PC-3 (cell line): ENCODE measurements around the gene CHIT1. TPM values are rescaled to one million over a fixed set of nuclear protein-coding genes. Genes with fewer than 3 reads are reported as not detected.

Experiments used
- ATAC-seq: fragments of 200-7000 bp; cut with Tn5 transposase; 2 replicates; pipeline ENCODE4 v1.9.1; 2020; ENCODE audit warnings: mild to moderate bottlenecking, moderate library complexity
- BruUV-seq: library from RNA; stranded (reverse); fragments of 400-500 nt; replicated peaks from 2 replicates; lab custom pipeline; 2021; lab: Mats Ljungman, UMichigan
- CTCF ChIA-PET: fragments of 300-600 bp; sonication (Branson Sonifier 250); formaldehyde crosslinking; loops from one replicate; lab custom pipeline; 2022; ENCODE audit warnings: antibody characterized with exemption; lab: Charles Lee
- POLR2A ChIA-PET: fragments of 300-600 bp; sonication (Branson Sonifier 250); formaldehyde crosslinking; loops from one replicate; lab custom pipeline; 2022; ENCODE audit warnings: antibody characterized with exemption; ENCODE audit not compliant: unreplicated experiment; lab: Charles Lee
- DNase-seq: peaks from one replicate; pipeline ENCODE4 v3.0.0-alpha.2; 2015
- H2AFZ ChIP-seq: fragments of 300-600 bp; sonication (generic); 2 replicates; pipeline ENCODE4 v1.6.0; 2016; ENCODE audit warnings: antibody characterized with exemption, low read length
- H3F3A ChIP-seq: fragments of 300-600 bp; sonication (generic); one replicate; pipeline ENCODE4 v1.6.0; 2017; ENCODE audit warnings: antibody characterized with exemption, low read length, control low read depth, mild to moderate bottlenecking; ENCODE audit not compliant: unreplicated experiment
- H3K27ac ChIP-seq: fragments of 300-600 bp; sonication (generic); 2 replicates; pipeline ENCODE4 v1.5.1; 2016; ENCODE audit warnings: mild to moderate bottlenecking, low read length
- H3K27me3 ChIP-seq: fragments of 300-600 bp; sonication (generic); 2 replicates; pipeline ENCODE4 v1.6.1; 2016; ENCODE audit warnings: low read length, mixed read lengths
- H3K36me3 ChIP-seq: fragments of 300-600 bp; sonication (generic); 2 replicates; pipeline ENCODE4 v1.6.1; 2016; ENCODE audit warnings: low read depth, mixed run types, low read length, mixed read lengths
- H3K4me1 ChIP-seq: fragments of 300-600 bp; sonication (generic); 2 replicates; pipeline ENCODE4 v1.5.1; 2016; ENCODE audit warnings: low read length; ENCODE audit not compliant: insufficient read depth
- H3K4me2 ChIP-seq: fragments of 300-600 bp; sonication (generic); 2 replicates; pipeline ENCODE4 v1.6.0; 2016; ENCODE audit warnings: low read length
- H3K4me3 ChIP-seq: fragments of 300-600 bp; sonication (generic); 2 replicates; pipeline ENCODE4 v1.5.1; 2016; ENCODE audit warnings: mild to moderate bottlenecking, low read length, mixed read lengths
- H3K79me2 ChIP-seq: fragments of 300-600 bp; sonication (generic); 2 replicates; pipeline ENCODE4 v1.6.1; 2017; ENCODE audit warnings: low read length, mixed read lengths
- H3K9ac ChIP-seq: fragments of 300-600 bp; sonication (generic); 2 replicates; pipeline ENCODE4 v1.6.0; 2016; ENCODE audit warnings: mild to moderate bottlenecking, low read length
- H3K9me2 ChIP-seq: fragments of 300-600 bp; sonication (generic); replicated peaks from 2 replicates; pipeline ENCODE4 v1.6.1; 2016; ENCODE audit warnings: mixed run types, low read length, mixed read lengths
- H3K9me3 ChIP-seq: fragments of 300-600 bp; sonication (generic); 2 replicates; pipeline ENCODE4 v1.6.1; 2016; ENCODE audit warnings: low read length, mixed read lengths
- H4K20me1 ChIP-seq: fragments of 300-600 bp; sonication (generic); 2 replicates; pipeline ENCODE4 v1.6.1; 2016; ENCODE audit warnings: low read length, mixed read lengths
- EZH2 ChIP-seq: fragments of 300-600 bp; sonication (generic); IDR thresholded peaks from one replicate; pipeline ENCODE4 v1.6.1; 2017; ENCODE audit warnings: antibody characterized with exemption, mild to moderate bottlenecking, low read length; ENCODE audit not compliant: unreplicated experiment
- EZH2phosphoT487 ChIP-seq: fragments of 300-600 bp; sonication (generic); IDR thresholded peaks from 2 replicates; pipeline ENCODE4 v1.6.1; 2018; ENCODE audit warnings: mild to moderate bottlenecking, antibody characterized with exemption, low read length, borderline replicate concordance
- intact Hi-C: fragments of 100-400 bp; cut with micrococcal nuclease; formaldehyde crosslinking; loops from 2 replicates; pipeline ENCODE4 v1.9.0; 2023
- total RNA-seq: library from RNA; depleted of rRNA; stranded (reverse); fragments of >200 nt; gene quantifications from 2 replicates; pipeline ENCODE4 v1.2.3, GENCODE V29; 2014
- TF ChIP-seq, protein P1 (sequence below): fragments of 300-600 bp; sonication (generic); conservative IDR thresholded peaks from 2 replicates; pipeline ENCODE4 v1.5.1; 2017; ENCODE audit warnings: antibody characterized with exemption, low read depth, mild to moderate bottlenecking, low read length

CHIT1 gene
- total RNA-seq, 1 experiment from 2014 or later = not detected

DNA sequence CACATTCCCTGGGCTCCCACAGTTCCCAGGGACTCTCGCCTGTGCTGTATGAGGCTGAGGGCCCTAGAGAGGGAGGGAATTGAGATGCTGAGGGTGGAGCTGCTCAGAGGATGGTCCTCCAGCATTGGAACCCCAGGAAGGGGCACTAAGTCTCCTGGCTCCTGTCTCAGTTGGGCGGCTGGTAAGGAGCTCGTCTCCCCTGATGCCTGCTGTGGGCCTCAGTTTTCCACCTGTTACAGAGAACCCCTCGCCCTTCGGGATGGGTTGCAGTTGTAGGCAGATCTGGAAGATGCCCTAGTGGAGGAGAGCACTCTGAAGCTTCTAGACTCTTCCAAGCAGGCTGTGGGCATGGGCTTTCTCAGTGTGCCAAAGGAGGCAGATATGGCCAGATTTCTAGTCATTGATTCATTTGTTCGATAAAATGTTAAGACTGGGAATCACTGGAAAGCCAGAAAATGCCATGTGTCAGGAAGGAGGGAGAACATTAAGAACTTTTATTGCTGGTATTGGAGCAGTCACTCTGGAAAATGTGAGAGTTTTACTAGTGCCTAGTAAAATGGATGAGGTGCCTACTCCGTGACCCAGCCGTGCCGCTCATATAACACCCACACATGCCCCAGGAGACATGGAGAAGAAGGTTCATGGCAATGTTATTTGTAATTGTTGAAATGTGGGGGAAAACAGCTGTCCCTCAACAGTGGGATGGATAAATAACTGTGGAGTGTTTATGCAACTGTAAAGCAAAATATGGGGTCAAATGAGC is 53.0 kb downstream of the CHIT1 start:
- Histone ChIP-seq H3K27me3 (no peaks in the 10 kb centered on the region), H3K36me3 (no peaks in the 10 kb centered on the region), H4K20me1 (no peaks in the 10 kb centered on the region), H3K9me2 (no peaks in the 10 kb centered on the region), H3K4me1 (peaks cover 13% of the 10 kb centered on the region), H3K9ac (no peak overlapping the region), H3F3A (no peaks in the 10 kb centered on the region), H3K4me2 (no peak overlapping the region), H3K9me3 (no peaks in the 10 kb centered on the region), H3K79me2 (no peaks in the 10 kb centered on the region), H3K4me3 (no peak overlapping the region), H3K27ac (no peak overlapping the region), H2AFZ (no peak overlapping the region)
- no TSS peak for BruUV-seq
- ChIA-PET POLR2A (no interaction called here), CTCF (no interaction called here)
- intact Hi-C loops = no loop called here
- no peak for ATAC-seq
- TF ChIP-seq EZH2 (no peak), EZH2phosphoT487 (no peak)
- TF ChIP-seq, protein P1, sequence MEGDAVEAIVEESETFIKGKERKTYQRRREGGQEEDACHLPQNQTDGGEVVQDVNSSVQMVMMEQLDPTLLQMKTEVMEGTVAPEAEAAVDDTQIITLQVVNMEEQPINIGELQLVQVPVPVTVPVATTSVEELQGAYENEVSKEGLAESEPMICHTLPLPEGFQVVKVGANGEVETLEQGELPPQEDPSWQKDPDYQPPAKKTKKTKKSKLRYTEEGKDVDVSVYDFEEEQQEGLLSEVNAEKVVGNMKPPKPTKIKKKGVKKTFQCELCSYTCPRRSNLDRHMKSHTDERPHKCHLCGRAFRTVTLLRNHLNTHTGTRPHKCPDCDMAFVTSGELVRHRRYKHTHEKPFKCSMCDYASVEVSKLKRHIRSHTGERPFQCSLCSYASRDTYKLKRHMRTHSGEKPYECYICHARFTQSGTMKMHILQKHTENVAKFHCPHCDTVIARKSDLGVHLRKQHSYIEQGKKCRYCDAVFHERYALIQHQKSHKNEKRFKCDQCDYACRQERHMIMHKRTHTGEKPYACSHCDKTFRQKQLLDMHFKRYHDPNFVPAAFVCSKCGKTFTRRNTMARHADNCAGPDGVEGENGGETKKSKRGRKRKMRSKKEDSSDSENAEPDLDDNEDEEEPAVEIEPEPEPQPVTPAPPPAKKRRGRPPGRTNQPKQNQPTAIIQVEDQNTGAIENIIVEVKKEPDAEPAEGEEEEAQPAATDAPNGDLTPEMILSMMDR = no peak
- no peak for DNase-seq

DNA sequence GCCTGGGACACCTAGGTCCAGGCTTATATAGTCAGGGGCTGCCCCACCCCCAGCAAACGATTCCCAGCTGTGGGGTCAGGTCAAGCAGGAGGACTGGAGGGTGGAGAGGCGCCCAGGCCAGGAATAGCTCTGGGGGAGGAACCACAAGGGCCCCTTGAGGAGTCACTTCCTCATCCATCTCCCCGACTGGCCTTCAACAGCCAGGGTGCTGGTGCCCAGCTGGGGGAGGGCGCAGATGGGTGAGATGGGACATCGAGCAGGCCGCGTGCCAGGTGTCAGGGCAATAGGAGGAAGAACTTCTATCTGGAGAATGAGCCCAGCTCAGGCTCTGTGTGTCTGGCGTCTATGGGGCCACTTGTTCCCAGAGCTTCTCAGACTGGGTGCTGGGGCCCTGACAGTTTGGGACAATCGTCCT is 53.6 kb downstream of the CHIT1 start:
- no peaks in the 10 kb centered on the region for H4K20me1 ChIP-seq
- no peak for DNase-seq
- intact Hi-C loops = no loop called here
- H3K4me1 ChIP-seq = peaks cover 13% of the 10 kb centered on the region
- H3K4me3 ChIP-seq = no peak overlapping the region
- no peaks in the 10 kb centered on the region for H3K36me3 ChIP-seq
- ChIA-PET CTCF (no interaction called here), POLR2A (no interaction called here)
- H3K27me3 ChIP-seq = no peaks in the 10 kb centered on the region
- no TSS peak for BruUV-seq
- no peak overlapping the region for H3K9ac ChIP-seq
- no peak for ATAC-seq
- TF ChIP-seq, protein P1 = no peak
- TF ChIP-seq EZH2phosphoT487 (no peak), EZH2 (no peak)
- H3K4me2 ChIP-seq = no peak overlapping the region
- no peak overlapping the region for H2AFZ ChIP-seq
- H3K27ac ChIP-seq = no peak overlapping the region
- H3K79me2 ChIP-seq = no peaks in the 10 kb centered on the region
- H3K9me3 ChIP-seq = no peaks in the 10 kb centered on the region
- no peaks in the 10 kb centered on the region for H3F3A ChIP-seq
- H3K9me2 ChIP-seq = no peaks in the 10 kb centered on the region

DNA sequence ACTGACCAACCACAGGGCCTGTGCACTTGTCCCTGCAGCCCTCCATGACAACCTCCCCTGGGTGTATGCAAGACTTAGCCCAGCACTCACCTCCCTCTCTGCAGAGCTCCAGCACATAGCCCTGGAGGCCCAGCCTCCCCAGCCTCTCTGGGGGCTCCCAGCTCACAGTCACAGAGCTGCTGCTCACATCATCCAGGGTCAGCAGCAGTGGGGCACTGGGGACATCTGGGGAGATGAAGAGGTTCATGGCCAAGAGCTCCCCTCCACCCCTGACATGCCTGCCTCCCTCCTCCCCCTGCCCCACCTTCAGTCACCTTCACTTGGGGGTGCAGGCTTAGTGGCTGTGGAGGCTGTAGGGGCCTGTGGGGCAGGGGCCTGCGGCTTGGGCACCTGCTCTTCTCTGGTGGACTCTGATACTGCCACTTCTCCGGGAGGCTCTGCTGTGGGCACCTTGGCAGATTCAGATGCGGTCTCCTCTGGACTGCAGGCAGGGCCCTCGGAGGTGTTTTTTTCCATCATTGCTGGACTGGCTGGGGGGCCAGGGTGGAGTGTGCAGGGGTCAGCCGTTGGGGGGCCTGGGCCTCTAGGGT is 54.1 kb downstream of the CHIT1 start, which contains the start of gene MYBPH:
TSS of gene MYBPH (minus strand) at position 590 of the 590 bp plus-strand sequence. CDS start at position 519, 71 bp downstream.
- H3K4me2 ChIP-seq = no peak within 1 kb of the TSS
- CTCF ChIA-PET = no interaction called here
- H4K20me1 ChIP-seq = no peaks in the 10 kb centered on the region
- no peak within 1 kb of the TSS for H3K27ac ChIP-seq
- DNase-seq (no peak), ATAC-seq (no peak)
- TF ChIP-seq, protein P1 = no peak
- TF ChIP-seq EZH2 (no peak), EZH2phosphoT487 (no peak)
- no peaks in the 10 kb centered on the region for H3K27me3 ChIP-seq
- H3F3A ChIP-seq = no peaks in the 10 kb centered on the region
- H3K9ac ChIP-seq = no peak within 1 kb of the TSS
- POLR2A ChIA-PET = no interaction called here
- BruUV-seq = no TSS peak
- no peak within 1 kb of the TSS for H2AFZ ChIP-seq
- peaks cover 13% of the 10 kb centered on the region for H3K4me1 ChIP-seq
- H3K79me2 ChIP-seq = no peaks in the 10 kb centered on the region
- H3K36me3 ChIP-seq = no peaks in the 10 kb centered on the region
- H3K9me3 ChIP-seq = no peaks in the 10 kb centered on the region
- no peaks in the 10 kb centered on the region for H3K9me2 ChIP-seq
- intact Hi-C loops = no loop called here
- no peak within 1 kb of the TSS for H3K4me3 ChIP-seq
